ENCODE data around the gene CGNL1. TPM values are rescaled to one million over a fixed set of nuclear protein-coding genes. Genes with fewer than 3 reads are reported as not detected.

CGNL1 gene
- total and polyA plus RNA-seq, 2 experiments from 2014 or later, result 11.4 to 13.1 TPM

- H3K36me3 ChIP-seq (replicated peaks; ENCODE audit: insufficient read depth, low read depth), result no peaks in the 10 kb centered on the region
- H2AFZ ChIP-seq, result no peak overlapping the region
- H3K4me1 ChIP-seq (ENCODE audit: insufficient read depth), result no peaks in the 10 kb centered on the region
- no peak overlapping the region for H3K4me2 ChIP-seq
- no peaks in the 10 kb centered on the region for H3K27me3 ChIP-seq
- H4K20me1 ChIP-seq (ENCODE audit: insufficient read depth, poor library complexity, severe bottlenecking), result no peaks in the 10 kb centered on the region
- no peaks in the 10 kb centered on the region for H3K9me2 ChIP-seq (replicated peaks; ENCODE audit: insufficient read depth)
- H3K27ac ChIP-seq, result no peak overlapping the region
- no peak overlapping the region for H3K4me3 ChIP-seq
- WGBS (ENCODE audit: low lambda C conversion rate, missing lambda C conversion rate), result 78% methylated on average over 4 of the region's 4 CpGs
- no peaks in the 10 kb centered on the region for H3K9me3 ChIP-seq (ENCODE audit: low read depth)
- no peaks in the 10 kb centered on the region for H3K79me2 ChIP-seq
- TF ChIP-seq CTCF (IDR thresholded peaks at IDR 0.05; ENCODE audit: poor library complexity) (no peak), EZH2phosphoT487 (IDR thresholded peaks at IDR 0.05; ENCODE audit: low read depth, severe bottlenecking, unreplicated experiment) (no peak), EZH2 (IDR thresholded peaks at IDR 0.05; ENCODE audit: borderline replicate concordance) (no peak)
- DNase-seq (ENCODE audit: low spot score), result no peak
Observed at GRCh38 chr15:57367556-57367955, 8.7 kb upstream of the CGNL1 start.

GRCh38 chr15:57370929-57371328, 5.4 kb upstream of the CGNL1 start:
- Histone ChIP-seq H2AFZ (no peak overlapping the region), H3K36me3 (replicated peaks; ENCODE audit: insufficient read depth, low read depth) (no peaks in the 10 kb centered on the region), H4K20me1 (ENCODE audit: insufficient read depth, poor library complexity, severe bottlenecking) (no peaks in the 10 kb centered on the region), H3K4me1 (ENCODE audit: insufficient read depth) (no peaks in the 10 kb centered on the region), H3K79me2 (no peaks in the 10 kb centered on the region), H3K27me3 (no peaks in the 10 kb centered on the region), H3K9me3 (ENCODE audit: low read depth) (no peaks in the 10 kb centered on the region), H3K27ac (no peak overlapping the region), H3K4me2 (no peak overlapping the region), H3K9me2 (replicated peaks; ENCODE audit: insufficient read depth) (no peaks in the 10 kb centered on the region), H3K4me3 (no peak overlapping the region)
- TF ChIP-seq EZH2 (IDR thresholded peaks at IDR 0.05; ENCODE audit: borderline replicate concordance) (no peak), CTCF (IDR thresholded peaks at IDR 0.05; ENCODE audit: poor library complexity) (no peak), EZH2phosphoT487 (IDR thresholded peaks at IDR 0.05; ENCODE audit: low read depth, severe bottlenecking, unreplicated experiment) (no peak)
- WGBS (ENCODE audit: low lambda C conversion rate, missing lambda C conversion rate), result 95% methylated on average over 1 of the region's 1 CpG
- no peak for DNase-seq (ENCODE audit: low spot score)

- no peak for DNase-seq (ENCODE audit: low spot score)
- 95% methylated on average over 4 of the region's 4 CpGs for WGBS (ENCODE audit: low lambda C conversion rate, missing lambda C conversion rate)
- Histone ChIP-seq H3K9me3 (ENCODE audit: low read depth) (no peaks in the 10 kb centered on the region), H3K79me2 (peaks cover 6% of the 10 kb centered on the region), H3K27me3 (no peaks in the 10 kb centered on the region), H3K9me2 (replicated peaks; ENCODE audit: insufficient read depth) (no peaks in the 10 kb centered on the region), H3K36me3 (replicated peaks; ENCODE audit: insufficient read depth, low read depth) (no peaks in the 10 kb centered on the region), H3K4me1 (ENCODE audit: insufficient read depth) (peaks cover 9% of the 10 kb centered on the region), H3K4me3 (no peak overlapping the region), H2AFZ (no peak overlapping the region), H3K27ac (no peak overlapping the region), H4K20me1 (ENCODE audit: insufficient read depth, poor library complexity, severe bottlenecking) (no peaks in the 10 kb centered on the region), H3K4me2 (no peak overlapping the region)
- TF ChIP-seq EZH2 (IDR thresholded peaks at IDR 0.05; ENCODE audit: borderline replicate concordance), result no peak
- TF ChIP-seq EZH2phosphoT487 (IDR thresholded peaks at IDR 0.05; ENCODE audit: low read depth, severe bottlenecking, unreplicated experiment), result no peak
- no peak for TF ChIP-seq CTCF (IDR thresholded peaks at IDR 0.05; ENCODE audit: poor library complexity)
Observed at GRCh38 chr15:57373251-57373881, 2.9 kb upstream of the CGNL1 start.

Data from hepatocyte (in vitro differentiated cells).